MCF 10A (cell line): ENCODE measurements around the gene EPB41L3. TPM values are rescaled to one million over a fixed set of nuclear protein-coding genes. Genes with fewer than 3 reads are reported as not detected.

Source experiments
- BruUV-seq: library from RNA; stranded (reverse); fragments of 400-500 nt; replicated peaks from 2 replicates; lab custom pipeline; 2021; lab: Mats Ljungman, UMichigan
- CTCF ChIA-PET: fragments of 300-600 bp; sonication (Branson Sonifier 250); formaldehyde crosslinking; extraction: SDS; loops from one replicate; lab custom pipeline; 2021; ENCODE audit warnings: antibody characterized with exemption, inconsistent platforms; lab: Yijun Ruan, JAX
- POLR2A ChIA-PET: fragments of 300-600, 350-650 bp; sonication (Branson Sonifier 250); formaldehyde crosslinking; extraction: SDS; loops from one replicate; lab custom pipeline; 2020; ENCODE audit warnings: antibody characterized with exemption, inconsistent platforms; lab: Yijun Ruan, JAX
- DNase-seq: peaks from one replicate; pipeline ENCODE4 v3.0.0-alpha.2; 2018; ENCODE audit not compliant: unreplicated experiment
- H3K27ac Mint-ChIP-seq: one replicate; pipeline ENCODE4 v1.8.0; 2022; ENCODE audit warnings: mild to moderate bottlenecking, low read depth, mixed read lengths; ENCODE audit not compliant: unreplicated experiment
- H3K27me3 Mint-ChIP-seq: one replicate; pipeline ENCODE4 v1.8.0; 2022; ENCODE audit warnings: mixed read lengths; ENCODE audit not compliant: insufficient read depth, unreplicated experiment
- H3K36me3 Mint-ChIP-seq: one replicate; pipeline ENCODE4 v1.8.0; 2022; ENCODE audit warnings: mild to moderate bottlenecking, moderate library complexity, mixed read lengths; ENCODE audit not compliant: insufficient read depth, unreplicated experiment
- H3K4me1 Mint-ChIP-seq: one replicate; pipeline ENCODE4 v1.8.0; 2022; ENCODE audit warnings: mixed read lengths; ENCODE audit not compliant: insufficient read depth, unreplicated experiment
- H3K4me3 Mint-ChIP-seq: one replicate; pipeline ENCODE4 v1.8.0; 2022; ENCODE audit warnings: mild to moderate bottlenecking, moderate library complexity, mixed read lengths; ENCODE audit not compliant: unreplicated experiment
- H3K9me3 Mint-ChIP-seq: one replicate; pipeline ENCODE4 v1.8.0; 2022; ENCODE audit warnings: mixed read lengths; ENCODE audit not compliant: unreplicated experiment
- intact Hi-C: fragments of 100-400 bp; cut with micrococcal nuclease; formaldehyde crosslinking; loops from 2 replicates; pipeline ENCODE4 v1.14.1; 2022
- total RNA-seq: library from RNA; stranded (reverse); gene quantifications from 2 replicates; pipeline ENCODE4 v1.2.3, GENCODE V29; 2022
- TF ChIP-seq, protein P1 (sequence below): fragments of 200-600 bp; IDR thresholded peaks from one replicate; pipeline ENCODE4 v1.8.0; 2022; ENCODE audit warnings: antibody characterized with exemption, mild to moderate bottlenecking; ENCODE audit not compliant: unreplicated experiment

The EPB41L3 gene
- total RNA-seq, 1 experiment from 2014 or later = not detected

DNA sequence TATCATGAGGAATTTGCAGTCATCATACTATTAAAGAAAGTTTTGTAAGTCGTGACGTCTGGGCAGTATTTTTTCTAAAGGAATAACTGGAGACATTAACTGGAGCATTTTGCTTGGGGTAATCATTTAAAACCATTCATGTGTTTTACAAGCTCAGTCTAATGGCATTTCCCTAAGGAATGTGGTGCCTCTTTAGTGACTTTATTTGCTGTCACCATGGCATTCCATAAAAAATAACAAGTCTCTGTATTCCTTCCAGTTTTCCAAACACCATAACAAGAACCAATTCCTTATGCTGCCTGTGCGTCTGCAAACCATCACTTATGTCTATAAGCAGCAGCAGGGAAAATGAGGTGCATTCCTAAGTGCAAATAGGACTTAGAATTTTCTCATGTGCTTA, 82.8 kb downstream of the EPB41L3 start:
- Mint-ChIP-seq H3K4me3 (no peak overlapping the region), H3K27ac (no peak overlapping the region), H3K9me3 (peaks cover 8% of the 10 kb centered on the region), H3K36me3 (no peaks in the 10 kb centered on the region), H3K27me3 (no peaks in the 10 kb centered on the region), H3K4me1 (peaks cover 21% of the 10 kb centered on the region)
- BruUV-seq = no TSS peak
- POLR2A ChIA-PET = interaction anchor here (0.7 to 0.9 kb wide), 2 partner anchors 30 to 75 kb away, joined by 3 to 5 read pairs; no protein-coding TSS in a partner anchor
- CTCF ChIA-PET = interaction anchor here (0.7 kb wide), 3 partner anchors 16 to 252 kb away, joined by 3 to 4 read pairs (median 3); no protein-coding TSS in a partner anchor
- DNase-seq = no peak
- TF ChIP-seq, protein P1, sequence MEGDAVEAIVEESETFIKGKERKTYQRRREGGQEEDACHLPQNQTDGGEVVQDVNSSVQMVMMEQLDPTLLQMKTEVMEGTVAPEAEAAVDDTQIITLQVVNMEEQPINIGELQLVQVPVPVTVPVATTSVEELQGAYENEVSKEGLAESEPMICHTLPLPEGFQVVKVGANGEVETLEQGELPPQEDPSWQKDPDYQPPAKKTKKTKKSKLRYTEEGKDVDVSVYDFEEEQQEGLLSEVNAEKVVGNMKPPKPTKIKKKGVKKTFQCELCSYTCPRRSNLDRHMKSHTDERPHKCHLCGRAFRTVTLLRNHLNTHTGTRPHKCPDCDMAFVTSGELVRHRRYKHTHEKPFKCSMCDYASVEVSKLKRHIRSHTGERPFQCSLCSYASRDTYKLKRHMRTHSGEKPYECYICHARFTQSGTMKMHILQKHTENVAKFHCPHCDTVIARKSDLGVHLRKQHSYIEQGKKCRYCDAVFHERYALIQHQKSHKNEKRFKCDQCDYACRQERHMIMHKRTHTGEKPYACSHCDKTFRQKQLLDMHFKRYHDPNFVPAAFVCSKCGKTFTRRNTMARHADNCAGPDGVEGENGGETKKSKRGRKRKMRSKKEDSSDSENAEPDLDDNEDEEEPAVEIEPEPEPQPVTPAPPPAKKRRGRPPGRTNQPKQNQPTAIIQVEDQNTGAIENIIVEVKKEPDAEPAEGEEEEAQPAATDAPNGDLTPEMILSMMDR = no peak
- intact Hi-C loops = no loop called here

DNA sequence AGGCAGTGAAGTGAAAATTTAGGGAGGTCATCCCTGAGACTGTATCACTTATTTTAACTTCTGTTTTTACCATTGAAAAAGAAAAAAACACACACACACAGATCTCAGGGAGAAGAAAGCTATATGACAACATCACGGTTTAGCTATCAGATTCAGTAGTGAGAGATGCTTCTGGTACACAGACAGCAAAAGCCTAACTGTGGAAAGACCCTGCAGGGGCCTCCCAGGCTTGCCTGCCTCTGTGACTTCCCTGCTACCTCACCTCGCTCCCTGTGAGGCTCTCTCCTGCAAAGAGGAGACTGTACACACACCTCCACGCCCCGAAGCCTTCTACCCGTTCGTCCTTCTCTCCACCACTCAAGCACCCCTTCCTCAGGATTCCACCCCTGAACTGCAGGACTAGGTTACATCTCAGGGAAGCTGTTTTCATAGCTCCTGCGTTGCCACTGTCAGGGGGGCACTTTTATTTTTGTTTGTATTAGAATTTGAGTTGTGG, 86.3 kb downstream of the EPB41L3 start:
- Mint-ChIP-seq H3K4me3 (no peak overlapping the region), H3K36me3 (no peaks in the 10 kb centered on the region), H3K9me3 (peaks cover under 1% of the 10 kb centered on the region), H3K27ac (no peak overlapping the region), H3K27me3 (no peaks in the 10 kb centered on the region), H3K4me1 (no peaks in the 10 kb centered on the region)
- DNase-seq = no peak
- TF ChIP-seq, protein P1 = no peak
- CTCF ChIA-PET = interaction anchor here (0.6 to 1.7 kb wide), 6 partner anchors 10 to 89 kb away, joined by 3 to 5 read pairs (median 3); no protein-coding TSS in a partner anchor
- no TSS peak for BruUV-seq
- intact Hi-C loops = loop anchor here (2.0 to 10.0 kb wide), 2 partner anchors 383 to 1437 kb away; no protein-coding TSS in a partner anchor
- POLR2A ChIA-PET = interaction anchor here (0.7 to 1.2 kb wide), 3 partner anchors 14 to 89 kb away, joined by 3 to 5 read pairs (median 3); no protein-coding TSS in a partner anchor

DNA sequence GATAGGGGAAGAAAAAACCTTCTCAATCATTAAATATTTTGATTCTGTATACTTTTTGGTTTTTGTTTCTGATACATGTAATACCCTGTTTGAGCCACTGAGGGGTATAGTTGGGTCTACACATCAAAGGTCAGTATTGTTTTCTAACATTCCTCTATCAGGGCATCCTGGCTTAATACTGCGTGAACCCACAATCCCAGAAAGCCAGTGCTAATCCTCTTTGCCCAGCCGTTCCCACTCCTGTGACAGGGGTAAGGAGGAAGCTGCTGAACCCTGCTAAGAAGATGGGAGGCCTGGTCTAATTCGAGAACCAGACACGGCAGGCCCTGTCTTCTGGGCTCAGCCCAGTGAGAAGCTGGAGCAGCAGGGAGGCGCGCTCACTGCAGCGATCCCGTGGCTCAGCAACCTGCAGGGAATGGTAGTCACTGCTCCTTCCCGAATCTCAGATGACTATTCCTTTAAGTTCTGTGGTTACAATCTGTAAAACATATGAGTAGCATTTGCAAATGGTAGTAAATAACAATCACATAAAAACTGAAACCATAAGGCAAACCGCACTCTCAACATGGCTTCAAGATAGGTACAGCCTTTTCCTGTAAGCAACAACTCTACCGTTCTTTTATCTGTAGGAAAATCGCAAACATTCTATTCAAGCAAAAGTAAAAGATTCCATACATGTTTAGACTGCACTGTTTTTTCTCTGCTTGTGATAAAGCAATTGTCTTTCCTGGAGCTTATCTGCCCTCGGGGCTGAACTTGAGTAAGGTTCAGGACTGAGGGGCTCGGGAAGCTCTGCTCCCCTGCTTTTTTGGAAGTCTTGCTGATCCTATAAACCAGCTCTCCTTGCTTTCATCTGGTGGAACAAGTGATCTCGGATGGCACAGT, 87.0 kb downstream of the EPB41L3 start:
- TF ChIP-seq, protein P1 = peak; percentile 30
- Mint-ChIP-seq H3K27ac (no peak overlapping the region), H3K4me1 (no peaks in the 10 kb centered on the region), H3K9me3 (no peaks in the 10 kb centered on the region), H3K27me3 (no peaks in the 10 kb centered on the region), H3K4me3 (peak overlapping the region; percentile 31), H3K36me3 (no peaks in the 10 kb centered on the region)
- no TSS peak for BruUV-seq
- intact Hi-C loops = loop anchor here (1.0 to 10.0 kb wide), 3 partner anchors 89 to 1438 kb away; no protein-coding TSS in a partner anchor
- DNase-seq = peak; percentile 17
- CTCF ChIA-PET = interaction anchor here (0.5 to 1.7 kb wide), 9 partner anchors 10 to 378 kb away, joined by 3 to 5 read pairs (median 4); no protein-coding TSS in a partner anchor
- POLR2A ChIA-PET = interaction anchor here (0.7 to 1.2 kb wide), 3 partner anchors 13 to 90 kb away, joined by 3 to 5 read pairs (median 3); no protein-coding TSS in a partner anchor
